ENCODE results near the gene ARHGAP4.

The ARHGAP4 gene

DNA sequence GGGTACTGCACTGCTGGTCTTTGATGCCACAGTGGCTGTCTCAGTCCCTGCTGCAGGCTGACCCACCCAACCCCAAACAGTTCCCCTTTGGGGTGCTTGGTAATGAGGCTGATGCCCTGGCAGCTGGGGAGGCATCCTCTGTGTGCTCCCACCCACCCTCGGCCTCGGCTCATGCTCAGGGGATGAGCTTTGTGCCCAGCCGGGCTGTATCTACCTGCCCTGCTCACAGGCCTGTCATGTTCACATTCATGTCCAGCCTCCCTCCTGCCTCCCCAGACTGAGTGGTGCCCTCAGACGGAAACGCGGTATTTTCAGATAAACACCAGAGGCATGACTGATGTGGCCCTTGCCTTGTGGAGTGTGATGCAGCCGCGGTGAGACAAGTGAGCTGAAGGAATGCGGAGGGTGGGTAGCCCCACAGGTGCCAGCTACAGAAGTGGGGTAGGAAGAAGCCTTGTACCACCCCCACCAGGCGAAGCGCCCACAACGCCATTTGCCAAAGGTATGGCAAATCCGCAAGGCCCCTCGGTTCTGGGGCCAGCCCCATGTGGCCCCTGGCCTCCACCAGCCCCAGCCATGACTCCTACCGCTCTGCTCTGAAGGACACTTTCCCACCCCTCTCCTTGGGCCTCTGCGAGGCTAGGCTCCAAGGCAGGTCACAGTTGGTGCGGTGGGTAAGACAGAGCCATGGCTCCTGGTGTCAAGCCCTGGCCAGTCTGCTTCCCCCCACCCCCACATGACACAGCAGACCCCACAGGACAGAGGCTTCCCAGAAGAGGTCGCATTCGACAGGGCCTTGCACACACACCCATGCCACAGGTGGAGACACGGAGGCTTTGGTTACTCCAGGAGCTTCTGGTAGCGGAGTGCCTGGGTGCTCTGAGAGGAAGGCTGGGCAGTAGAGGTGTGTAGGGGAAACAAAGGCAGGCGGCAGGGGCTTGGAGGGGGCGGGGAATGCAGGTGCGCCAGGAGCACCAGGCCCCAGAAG, 20.2 kb upstream of the ARHGAP4 start:
- no peak for DNase-seq (ENCODE audit: low read depth in 2 of 2)

DNA sequence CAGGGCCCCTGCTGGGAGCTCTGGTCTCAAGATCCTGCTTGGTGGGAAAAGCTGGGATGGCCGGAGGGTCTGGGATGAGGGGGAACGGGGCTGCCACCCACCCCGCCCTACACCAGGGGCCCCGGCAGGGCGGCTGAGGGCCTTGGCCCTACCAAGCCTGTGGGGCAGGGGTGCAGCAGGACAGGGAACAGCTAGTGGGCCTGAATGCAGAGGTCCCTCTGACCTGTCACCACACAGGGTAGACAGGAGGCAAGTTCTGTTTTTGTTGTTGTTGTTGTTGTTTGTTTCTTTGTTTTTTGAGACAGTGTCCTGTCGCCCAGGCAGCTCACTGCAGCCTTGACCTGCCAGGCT, 18.7 kb upstream of the ARHGAP4 start:
- no peak for DNase-seq (ENCODE audit: low read depth in 2 of 2)

DNA sequence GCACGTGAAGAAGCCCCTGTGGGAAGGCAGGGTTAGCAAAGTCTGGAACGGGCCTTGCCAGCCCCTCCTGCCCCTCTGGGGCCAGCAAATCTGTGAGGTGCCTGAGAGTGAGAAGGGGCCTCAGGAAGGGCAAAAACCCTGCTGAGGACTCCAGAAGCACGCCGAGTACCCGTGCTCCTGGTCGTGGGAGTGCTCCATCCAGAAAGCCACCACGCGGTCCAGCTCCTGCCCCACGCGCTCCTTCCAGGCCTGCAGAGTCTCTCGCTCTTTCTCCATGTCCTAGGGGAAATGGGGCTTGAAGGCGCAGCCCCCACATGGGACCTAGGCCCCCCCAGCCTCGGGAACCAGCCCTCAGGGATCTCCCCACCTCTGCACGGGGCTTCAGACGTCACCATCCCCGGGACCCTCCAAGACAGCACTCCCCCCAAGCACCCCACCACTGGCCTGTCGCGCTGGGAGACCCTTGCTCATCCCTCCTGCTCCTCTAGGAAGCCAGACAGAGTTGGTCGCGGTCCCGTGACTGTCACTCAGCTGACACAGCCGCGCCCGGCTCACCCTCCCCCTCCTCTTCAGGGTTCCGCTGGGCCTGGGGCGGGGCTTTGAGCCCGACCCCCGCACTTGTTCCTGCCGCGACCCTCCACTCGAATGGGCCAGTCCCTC, 18.2 kb upstream of the ARHGAP4 start, which contains the start of gene RENBP:
TSS of gene RENBP (minus strand) at position 504 of the 660 bp plus-strand sequence. CDS start at position 471, 33 bp downstream.
- no peak for DNase-seq (ENCODE audit: low read depth in 2 of 2)

DNA sequence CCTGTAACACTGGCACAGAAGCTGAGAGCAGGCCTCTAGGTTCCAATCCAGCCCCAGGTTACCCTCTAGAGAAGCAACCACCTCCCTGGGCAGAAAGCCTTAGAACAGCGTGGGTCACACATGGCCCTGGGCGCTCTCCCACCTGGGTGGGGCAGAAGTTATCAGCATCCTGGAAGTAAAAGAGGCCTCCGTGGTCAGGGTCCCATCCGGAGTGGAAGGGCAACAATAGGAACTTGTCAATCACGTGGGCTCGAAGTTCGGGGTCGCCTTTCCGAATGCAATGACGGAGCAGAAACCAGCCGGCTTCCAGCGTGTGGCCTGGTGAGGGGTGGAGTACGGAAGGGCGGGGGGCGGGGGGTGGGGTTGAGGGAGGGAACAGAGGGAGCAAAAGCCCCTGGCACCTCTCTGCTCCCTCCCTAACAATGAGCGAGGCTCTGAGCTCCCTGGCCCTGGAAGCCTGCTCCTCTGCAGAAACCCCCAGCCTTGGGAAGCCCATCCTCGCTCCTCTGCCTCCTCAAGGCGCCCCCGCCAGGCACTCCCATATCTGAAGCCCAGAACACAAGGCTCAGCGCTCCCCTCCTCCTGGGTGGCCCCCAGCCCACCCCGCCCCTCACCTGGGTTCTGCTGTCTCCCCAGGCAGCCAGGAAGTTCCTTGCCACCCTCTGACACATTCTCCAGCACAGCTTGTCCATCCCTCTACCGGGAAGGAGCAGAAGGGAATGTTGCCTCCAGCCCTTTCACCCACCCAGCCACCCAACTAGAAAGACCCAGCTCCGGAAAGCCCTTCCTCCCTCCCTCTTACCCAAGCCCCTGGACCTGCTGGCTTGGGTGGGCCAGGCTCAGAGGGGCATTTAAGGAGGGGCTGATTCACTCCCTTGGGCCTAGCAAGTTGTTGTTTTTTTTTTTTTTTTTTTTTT, 15.5 kb upstream of the ARHGAP4 start:
- no peak for DNase-seq (ENCODE audit: low read depth in 2 of 2)

DNA sequence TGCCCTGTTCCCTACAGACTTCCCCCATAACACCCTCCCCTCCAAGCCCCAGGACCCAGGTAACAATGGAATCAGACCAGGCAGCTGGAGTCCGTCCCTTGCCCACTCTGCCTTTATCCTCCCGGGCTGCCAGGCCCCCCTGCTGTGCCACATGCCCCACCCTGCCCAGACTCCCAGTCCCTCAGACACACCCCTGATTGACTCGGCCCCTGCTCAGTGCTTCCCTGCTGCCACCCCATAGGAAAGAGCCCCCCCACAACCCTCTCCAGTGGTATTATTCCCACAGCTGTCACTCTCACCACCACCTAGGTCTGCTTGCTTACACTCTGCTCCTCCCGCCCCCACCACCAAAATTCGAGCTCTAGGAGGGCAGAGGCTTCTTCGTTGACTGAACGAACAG, 13.5 kb upstream of the ARHGAP4 start:
- no peak for DNase-seq (ENCODE audit: low read depth in 2 of 2)

DNA sequence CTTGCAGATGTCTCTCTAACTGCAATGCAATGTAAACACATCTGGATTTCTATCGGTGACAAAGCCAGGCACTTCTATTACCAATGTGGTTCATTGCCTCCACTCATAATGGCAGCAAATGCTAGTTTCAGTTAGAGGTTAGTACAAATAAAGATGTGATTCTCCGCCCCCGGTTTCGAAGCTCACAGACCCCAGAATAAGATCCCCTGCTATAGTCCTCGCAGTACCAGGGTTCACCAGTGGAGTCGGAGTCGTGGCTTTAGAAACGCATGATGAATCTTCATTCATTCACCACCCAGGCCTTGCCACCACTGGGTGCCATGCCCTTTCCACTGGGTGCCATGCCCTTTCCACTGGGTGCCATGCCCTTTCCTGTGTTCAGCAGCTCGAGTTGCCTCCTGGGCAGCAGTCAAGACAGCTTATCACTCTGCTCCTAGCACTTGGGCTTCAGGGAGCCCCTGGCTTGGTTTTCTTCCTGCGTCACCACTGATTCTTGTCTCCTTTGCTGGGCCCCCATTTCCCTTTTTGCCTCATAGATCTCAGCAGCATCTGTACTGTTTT, 12.2 kb upstream of the ARHGAP4 start:
- DNase-seq (ENCODE audit: low read depth in 2 of 2), result no peak

DNA sequence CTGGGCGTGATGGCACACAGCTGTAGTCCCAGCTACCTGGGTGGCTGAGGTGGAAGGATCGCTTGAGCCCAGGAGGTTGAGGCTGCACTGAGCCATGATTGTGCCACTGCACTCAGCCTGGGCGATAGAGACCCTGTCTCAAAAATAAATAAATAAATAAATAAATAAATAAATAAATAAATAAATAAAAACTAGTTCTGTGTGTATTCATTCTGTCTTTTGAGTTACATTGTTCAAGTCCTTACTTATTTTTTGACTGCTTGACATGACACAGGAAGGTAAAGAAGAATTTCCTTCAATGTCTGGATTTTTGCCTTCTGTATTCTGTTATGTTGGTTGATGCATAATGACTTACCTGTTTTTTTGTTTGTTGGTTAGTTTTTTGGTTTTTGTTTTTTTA, 11.0 kb upstream of the ARHGAP4 start:
- DNase-seq (ENCODE audit: low read depth in 2 of 2), result no peak

DNA sequence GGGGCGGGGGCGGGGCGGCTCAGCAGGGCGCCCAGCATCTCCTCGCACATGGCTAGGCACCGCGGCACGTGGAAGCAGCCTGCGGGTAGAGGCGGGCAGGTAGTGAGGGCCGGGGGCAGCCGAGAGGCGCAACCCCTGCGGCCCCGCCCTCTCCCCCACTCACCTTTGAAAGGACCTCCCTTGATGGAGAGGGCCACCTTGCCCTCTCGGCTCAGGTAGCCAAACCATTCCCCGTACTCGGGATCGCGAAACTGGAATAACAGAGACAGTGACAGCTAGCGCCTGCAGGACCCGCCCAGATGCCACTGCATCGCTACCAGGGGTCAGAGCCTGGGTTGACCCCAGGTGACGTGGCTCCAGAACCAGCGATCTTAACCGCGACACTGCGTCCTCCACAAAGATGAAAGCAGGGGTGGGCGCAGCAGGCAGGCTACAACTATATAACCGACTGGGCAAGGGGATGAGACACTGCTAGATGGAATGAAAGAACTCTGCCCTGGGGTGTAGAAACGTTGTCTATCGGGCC, 9.3 kb upstream of the ARHGAP4 start:
- no peak for DNase-seq (ENCODE audit: low read depth in 2 of 2)

DNA sequence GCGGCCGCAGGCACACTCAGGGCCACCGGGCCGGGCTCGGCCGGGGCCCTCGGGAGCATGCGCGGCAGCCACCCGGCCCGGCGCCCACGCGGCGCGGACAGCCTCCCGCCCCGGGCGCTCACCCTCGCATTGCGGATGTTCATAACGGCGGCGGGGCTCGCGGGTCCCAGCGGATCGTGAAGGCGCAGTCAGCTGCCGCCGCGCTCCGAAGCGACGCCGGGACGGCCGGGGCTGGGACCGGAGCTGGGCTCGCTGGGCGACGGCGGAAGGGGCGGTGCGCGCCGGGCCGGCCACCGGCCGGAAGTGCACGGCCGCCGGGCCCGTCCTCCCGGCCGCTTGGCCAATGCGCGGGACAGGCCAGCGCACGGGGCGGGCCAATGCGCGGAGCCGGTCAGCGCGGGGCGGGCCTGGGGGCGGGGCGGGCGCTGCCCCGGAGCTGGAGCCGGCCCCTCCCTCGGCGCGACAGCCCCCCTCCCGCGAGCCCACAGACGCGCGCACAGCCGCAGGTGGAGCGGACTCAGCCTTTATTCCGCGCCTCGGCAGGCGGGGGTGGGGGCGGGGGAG, 8.8 kb upstream of the ARHGAP4 start, which contains the start of gene NAA10:
TSS of gene NAA10 (minus strand) at position 276 of the 564 bp plus-strand sequence. CDS start at position 143, 133 bp downstream.
- peak; percentile 63 to 67 for DNase-seq (ENCODE audit: low read depth in 2 of 2)

DNA sequence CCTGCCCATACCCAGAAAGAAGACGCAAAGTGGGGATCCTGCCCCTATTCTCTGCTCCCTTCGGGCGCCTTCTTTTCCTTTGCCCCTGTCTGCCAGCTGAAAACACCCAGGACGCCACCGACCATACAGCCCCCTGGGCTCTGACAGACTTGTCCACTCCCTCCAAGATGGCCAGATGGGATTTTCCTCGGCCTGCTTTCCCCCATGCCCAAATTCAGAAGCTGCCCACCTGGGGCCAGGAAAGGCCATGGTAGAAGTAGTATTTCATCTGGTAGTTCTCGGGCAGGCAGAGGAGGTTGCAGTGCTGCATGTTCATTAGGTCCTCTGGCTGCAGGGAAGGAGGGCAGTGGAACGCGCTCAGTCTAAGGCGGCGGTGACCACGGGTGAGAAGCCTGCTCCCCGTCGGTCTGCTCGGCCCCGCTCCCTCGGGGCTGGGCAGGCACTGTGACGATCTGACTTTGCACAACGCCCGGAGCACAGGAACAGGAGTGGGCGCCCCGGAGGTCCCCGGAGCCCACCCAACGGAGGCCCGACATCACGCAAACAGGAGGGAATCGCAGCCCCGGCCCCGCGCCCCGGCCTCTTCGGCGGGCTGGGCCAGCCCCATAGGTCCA, 8.2 kb upstream of the ARHGAP4 start:
- no peak for DNase-seq (ENCODE audit: low read depth in 2 of 2)

DNA sequence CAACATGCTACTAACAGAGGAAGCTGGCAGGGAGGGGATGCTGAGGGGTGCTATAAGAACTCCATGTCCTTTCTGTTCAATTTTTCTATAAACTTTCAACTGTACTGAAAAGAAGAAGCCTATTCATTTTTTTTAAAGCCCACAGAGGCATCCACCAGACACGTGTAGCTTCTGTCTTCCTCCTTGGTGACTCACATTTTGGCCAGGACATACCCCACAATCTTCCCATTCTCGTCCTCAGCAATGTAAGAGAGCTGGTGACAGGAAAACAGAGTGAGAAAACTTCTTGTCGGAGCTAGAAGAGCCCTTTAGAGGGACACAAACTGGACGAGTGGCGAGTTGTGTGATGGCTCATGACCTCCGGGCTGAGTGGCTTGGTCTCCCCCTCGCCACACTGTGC, 7.7 kb upstream of the ARHGAP4 start:
- DNase-seq (ENCODE audit: low read depth in 2 of 2), result no peak

DNA sequence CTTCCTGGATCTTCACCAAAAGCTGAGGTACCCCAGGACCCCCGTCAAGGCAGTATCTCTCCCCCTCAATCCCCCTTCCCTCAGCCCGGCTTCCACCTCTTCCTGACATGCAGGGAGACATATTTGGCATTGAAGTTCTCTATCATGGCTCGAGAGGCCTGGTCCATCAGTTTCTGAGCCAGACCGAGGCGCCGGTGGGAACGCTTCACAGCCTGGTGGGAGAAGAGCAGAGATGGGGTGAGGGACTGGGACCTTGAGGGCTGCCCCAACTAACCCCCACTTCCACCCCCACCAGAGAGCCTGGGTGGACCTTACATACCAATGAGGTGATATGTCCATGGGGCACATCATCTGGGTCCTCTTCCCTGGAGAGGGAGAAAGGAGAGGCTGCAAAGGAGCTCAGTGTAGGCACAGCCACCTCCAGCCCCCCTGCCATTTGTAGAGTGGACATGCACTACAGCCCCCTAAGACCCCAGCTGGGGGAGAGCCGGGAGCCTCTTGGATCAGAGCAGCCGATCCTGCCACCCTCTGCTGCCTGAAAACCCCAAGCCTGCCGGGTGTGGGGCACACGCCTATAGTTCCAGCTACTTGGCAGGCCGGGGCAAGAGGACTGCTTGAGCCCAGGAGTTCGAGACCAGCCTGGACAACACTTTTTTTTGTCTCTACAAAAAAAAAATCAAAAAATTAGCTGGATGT, 6.3 kb upstream of the ARHGAP4 start:
- no peak for DNase-seq (ENCODE audit: low read depth in 2 of 2)

DNA sequence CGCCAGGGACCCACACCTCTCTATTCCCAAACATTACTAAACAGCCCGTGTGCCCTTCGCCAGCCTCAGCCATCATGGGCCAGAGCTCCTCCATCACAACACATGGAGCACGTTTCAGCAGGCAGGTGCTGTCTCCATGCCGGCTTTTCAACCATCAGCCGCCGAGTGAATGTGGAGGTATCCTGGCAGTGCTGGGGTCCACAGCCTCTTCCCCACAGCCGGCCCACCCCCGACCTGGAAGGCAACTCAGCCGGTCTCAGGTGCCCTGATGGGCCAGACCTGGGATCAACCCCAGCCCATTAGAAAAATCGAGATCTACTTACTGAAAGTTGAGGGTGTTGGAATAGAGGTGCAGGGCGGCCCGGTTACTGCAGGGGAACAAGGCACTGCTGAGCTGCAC, 5.7 kb upstream of the ARHGAP4 start:
- no peak for DNase-seq (ENCODE audit: low read depth in 2 of 2)

DNA sequence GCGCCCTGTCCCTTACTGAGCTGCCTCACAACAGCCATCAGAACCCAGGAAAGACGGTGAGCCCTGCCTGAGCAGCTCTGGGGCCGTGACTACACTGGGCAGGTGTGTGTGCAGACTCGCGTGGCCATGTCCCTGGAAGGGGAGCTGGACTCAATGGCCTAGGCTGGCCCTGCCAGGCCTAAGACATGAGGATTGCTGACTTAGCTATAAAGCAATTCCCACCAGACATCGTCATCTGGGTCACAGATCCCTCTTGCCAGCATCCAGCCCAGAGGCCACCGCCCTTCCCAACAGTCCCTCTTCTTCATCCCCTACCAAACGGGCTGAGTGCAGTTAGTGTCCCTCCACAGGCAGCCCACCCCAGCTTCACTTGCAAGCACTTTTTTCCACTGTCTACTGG, 5.1 kb upstream of the ARHGAP4 start:
- no peak for DNase-seq (ENCODE audit: low read depth in 2 of 2)

DNA sequence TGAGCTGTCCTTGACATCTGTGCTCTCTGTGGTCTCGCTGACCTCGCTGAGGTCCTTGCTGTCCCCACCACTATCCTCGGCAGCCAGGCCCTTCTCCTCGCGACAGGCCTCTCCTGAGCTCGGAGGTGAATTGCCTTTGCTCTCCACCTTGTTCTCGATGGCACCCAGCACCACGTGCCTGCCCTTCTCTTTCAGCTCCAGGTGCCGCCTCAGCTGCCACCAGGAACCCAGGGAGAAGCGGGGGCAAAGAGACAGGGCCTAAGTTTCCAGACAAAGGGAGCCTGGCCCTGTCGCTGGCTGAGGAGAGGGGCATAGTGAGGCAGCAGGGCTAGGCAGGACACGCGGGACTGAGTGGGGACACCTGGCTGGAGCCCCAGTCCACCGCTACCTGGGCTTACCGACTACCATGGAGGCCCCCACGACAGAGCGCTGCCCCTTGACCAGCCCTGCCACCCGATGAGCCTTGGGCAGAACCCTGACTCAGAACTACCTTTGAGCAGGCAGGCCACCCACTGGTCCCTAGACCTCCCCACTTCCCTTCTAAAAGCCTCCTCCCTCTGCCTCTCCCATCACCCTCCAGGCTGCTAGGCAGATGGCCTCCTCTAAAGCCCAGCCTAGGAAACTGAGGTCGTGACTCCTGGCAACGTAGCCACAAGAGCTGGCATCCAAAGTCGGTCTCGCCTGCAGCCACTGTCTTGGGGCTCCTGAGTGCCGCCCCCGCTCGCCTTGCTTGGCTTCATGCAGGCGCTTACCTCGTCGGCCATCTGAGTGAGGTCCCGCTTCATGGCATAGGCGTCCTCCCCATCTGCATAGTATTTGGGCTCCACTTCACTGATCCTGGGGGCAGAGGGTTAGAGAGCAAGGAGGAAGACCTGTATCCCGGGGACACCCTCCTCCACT, 4.2 kb upstream of the ARHGAP4 start:
- DNase-seq (ENCODE audit: low read depth in 2 of 2), result no peak

DNA sequence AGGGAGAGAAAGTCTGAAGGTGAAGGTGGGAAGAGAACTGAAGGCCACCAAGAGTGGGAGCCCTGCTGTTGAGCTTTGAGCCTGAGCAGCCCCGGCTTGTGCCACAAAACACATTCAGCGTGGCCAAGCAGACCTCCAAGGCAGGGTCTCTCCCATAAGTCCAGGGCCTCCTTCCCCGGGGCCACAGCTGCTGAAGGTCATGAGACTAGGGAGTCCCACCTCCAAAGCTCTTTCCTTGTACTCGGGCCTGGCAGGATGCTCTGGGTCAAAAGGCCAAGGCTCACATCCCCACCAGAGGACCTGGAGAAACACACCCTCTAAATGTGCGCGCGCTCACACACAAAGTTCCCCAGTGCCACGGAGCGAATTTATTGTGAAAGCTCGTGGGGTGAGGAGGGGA, 3.5 kb upstream of the ARHGAP4 start:
- DNase-seq (ENCODE audit: low read depth in 2 of 2), result no peak

DNA sequence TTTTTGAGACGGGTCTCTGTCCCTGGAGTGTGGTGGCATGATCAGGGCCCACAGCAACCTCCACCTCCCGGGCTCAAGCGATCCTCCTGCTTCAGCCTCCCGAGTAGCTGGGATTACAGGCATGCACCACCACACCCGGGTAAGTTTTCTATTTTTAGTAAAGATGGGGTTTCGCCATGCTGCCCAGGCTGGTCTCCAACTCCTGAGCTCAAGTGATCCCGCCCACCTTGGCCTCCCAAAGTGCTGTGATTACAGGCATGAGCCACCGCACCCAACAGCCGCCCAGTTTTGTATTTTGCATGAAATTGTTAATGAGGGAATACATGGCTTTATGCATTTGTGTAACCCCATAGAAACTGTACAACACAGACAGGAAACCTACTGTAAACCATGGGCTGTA, 2.8 kb upstream of the ARHGAP4 start:
- no peak for DNase-seq (ENCODE audit: low read depth in 2 of 2)

DNA sequence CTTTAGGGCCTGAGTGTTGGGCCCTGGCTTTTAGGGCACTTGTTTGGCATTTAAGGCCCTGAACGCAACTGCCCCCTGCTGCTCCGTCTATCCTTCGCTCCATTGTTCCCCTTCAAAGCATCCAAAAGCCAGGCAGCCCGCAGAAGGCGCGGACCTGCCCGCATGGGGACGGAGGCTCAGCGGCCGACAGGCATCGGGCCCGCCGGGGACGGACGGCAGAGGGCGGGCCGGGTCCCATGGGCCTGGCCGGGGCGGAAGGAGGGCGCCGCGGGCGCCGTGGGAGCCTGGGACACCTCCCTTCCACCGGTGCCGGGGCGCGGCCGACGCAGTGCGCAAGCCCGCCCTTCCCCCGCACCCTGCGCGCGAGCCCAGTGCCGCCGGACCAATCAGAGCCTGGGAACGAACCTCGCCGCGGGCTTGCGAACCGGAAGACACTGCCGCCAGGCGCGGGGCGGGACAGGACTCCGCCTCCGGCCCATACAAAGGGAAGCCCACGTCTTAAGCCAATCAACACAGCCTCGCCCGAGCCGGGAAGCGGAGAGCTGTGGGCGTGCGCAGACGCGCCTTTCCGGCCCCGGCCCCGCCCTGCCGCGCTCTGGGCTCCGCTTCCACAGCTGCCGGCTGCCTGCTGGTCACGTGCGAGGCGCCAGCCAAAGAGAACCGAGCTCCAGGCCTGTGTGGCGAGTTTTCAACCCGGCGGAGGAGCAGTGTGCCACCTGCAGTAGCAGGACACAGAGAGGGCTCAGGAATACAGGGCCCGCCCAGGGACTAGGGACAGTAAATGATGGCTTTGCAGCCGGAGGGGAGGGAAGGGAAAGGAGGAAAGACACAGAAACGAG, 2.1 kb upstream of the ARHGAP4 start:
- peak; percentile 90 to 94 for DNase-seq (ENCODE audit: low read depth in 2 of 2)
